ENCODE results near the gene TMEM263. TPM values are rescaled to one million over a fixed set of nuclear protein-coding genes. Genes with fewer than 3 reads are reported as not detected.

TMEM263 gene
- total RNA-seq, 1 donor from 2014 or later, result 26.5 TPM

DNA sequence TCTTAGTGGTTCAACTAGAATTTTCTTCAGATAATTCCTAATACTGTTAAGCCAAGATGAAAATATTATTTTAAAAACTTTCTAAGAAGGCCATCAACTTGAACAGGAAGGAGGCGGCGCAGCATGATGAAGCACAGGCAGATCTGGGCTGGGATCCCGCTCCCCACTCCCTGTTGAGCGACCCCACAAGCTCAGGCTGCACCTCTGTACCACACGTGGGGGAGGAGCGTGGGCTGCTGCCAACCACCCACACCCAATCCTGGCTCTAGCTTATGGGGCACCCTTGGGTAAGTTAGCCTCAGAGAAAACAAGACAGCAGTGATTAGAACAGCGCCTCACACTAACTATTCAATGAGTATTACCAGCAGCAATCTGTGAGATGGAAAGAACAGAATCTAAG is 25.2 kb downstream of the TMEM263 start:
- peaks cover 20% of the 10 kb centered on the region for H3K4me1 ChIP-seq
- H3K9me3 ChIP-seq, result no peaks in the 10 kb centered on the region
- no peak overlapping the region for H3K27ac ChIP-seq
- no peaks in the 10 kb centered on the region for H3K27me3 ChIP-seq (ENCODE audit: low read depth)
- H3K4me3 ChIP-seq, result no peak overlapping the region
- H3K36me3 ChIP-seq, result peaks cover 5% of the 10 kb centered on the region
- intact Hi-C loops (cut with DNase I), result no loop called here
- DNase-seq, result no peak
- no peak for ATAC-seq
- TF ChIP-seq, protein P1, sequence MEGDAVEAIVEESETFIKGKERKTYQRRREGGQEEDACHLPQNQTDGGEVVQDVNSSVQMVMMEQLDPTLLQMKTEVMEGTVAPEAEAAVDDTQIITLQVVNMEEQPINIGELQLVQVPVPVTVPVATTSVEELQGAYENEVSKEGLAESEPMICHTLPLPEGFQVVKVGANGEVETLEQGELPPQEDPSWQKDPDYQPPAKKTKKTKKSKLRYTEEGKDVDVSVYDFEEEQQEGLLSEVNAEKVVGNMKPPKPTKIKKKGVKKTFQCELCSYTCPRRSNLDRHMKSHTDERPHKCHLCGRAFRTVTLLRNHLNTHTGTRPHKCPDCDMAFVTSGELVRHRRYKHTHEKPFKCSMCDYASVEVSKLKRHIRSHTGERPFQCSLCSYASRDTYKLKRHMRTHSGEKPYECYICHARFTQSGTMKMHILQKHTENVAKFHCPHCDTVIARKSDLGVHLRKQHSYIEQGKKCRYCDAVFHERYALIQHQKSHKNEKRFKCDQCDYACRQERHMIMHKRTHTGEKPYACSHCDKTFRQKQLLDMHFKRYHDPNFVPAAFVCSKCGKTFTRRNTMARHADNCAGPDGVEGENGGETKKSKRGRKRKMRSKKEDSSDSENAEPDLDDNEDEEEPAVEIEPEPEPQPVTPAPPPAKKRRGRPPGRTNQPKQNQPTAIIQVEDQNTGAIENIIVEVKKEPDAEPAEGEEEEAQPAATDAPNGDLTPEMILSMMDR (IDR thresholded peaks at IDR 0.05), result no peak

- H3K9me3 ChIP-seq, result no peaks in the 10 kb centered on the region
- H3K4me1 ChIP-seq, result peaks cover 25% of the 10 kb centered on the region
- DNase-seq, result no peak
- peaks cover 5% of the 10 kb centered on the region for H3K36me3 ChIP-seq
- no peaks in the 10 kb centered on the region for H3K27me3 ChIP-seq (ENCODE audit: low read depth)
- peak in 1 of 2 donors; percentile 34 for ATAC-seq
- TF ChIP-seq, protein P1 (IDR thresholded peaks at IDR 0.05), result no peak
- intact Hi-C loops (cut with DNase I), result no loop called here
- no peak overlapping the region for H3K27ac ChIP-seq
- H3K4me3 ChIP-seq, result no peak overlapping the region
Measured at GRCh38 chr12:106981788-106982187, 26.1 kb downstream of the TMEM263 start.

- H3K27ac ChIP-seq, result no peak overlapping the region
- intact Hi-C loops (cut with DNase I), result no loop called here
Measured at GRCh38 chr12:106982229-106982628, 26.5 kb downstream of the TMEM263 start.

DNA sequence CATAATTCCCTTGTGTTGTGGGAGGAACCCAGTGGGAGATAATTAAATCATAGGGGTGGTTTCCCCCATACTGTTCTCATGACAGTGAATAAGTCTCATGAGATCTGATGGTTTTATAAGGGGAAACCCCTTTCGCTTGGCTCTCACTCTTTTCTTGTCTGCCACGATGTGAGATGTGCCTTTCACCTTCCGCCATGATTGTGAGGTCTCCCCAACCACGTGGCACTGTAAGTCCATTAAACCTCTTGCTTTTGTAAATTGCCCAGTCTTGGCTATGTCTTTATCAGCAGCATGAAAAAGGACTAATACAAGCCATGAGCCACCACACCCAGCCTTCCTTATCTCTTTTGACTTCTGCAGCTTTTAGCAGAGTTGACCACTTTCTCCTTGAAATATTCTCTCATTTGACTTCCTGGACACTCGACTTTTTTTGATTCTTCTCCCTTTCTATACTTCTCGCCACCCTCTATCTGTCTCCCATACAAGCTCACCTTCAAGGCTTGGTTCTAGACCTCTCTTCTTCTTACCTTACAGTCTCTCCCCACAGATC is 29.0 kb downstream of the TMEM263 start:
- intact Hi-C loops (cut with DNase I), result no loop called here
- Histone ChIP-seq H3K4me3 (no peak overlapping the region), H3K4me1 (peaks cover 27% of the 10 kb centered on the region), H3K9me3 (no peaks in the 10 kb centered on the region), H3K36me3 (peaks cover 5% of the 10 kb centered on the region), H3K27me3 (ENCODE audit: low read depth) (no peaks in the 10 kb centered on the region), H3K27ac (no peak overlapping the region)
- DNase-seq, result no peak
- TF ChIP-seq, protein P1 (IDR thresholded peaks at IDR 0.05), result no peak
- no peak for ATAC-seq

More at GRCh38 chr12:106982229-106982628, 26.5 kb downstream of the TMEM263 start:
- Histone ChIP-seq H3K9me3 (no peaks in the 10 kb centered on the region), H3K36me3 (peaks cover 5% of the 10 kb centered on the region), H3K4me3 (no peak overlapping the region), H3K4me1 (peaks cover 25% of the 10 kb centered on the region), H3K27me3 (ENCODE audit: low read depth) (no peaks in the 10 kb centered on the region)
- ATAC-seq (no peak), DNase-seq (no peak)
- TF ChIP-seq, protein P1 (IDR thresholded peaks at IDR 0.05), result no peak

DNA sequence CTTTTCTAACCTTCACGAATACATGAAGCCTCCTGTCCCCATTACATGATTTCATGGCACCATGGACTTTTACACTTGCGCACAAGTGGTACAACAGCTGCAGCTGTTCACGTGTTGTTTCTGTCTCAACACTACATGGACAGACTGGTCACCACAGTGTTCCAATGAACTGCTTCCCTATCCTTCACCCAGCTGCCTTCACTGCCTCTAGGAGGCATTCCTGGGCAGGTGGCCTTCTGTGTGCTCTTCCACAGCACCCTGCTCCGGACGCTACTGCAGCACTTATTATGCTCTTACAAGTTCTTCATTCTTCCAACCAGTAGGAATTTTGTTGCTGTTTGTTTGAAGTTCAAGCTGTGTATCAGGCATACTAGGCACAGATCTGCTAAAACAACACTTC is 29.8 kb downstream of the TMEM263 start:
- Histone ChIP-seq H3K4me3 (peak overlapping the region; percentile 81), H3K27me3 (ENCODE audit: low read depth) (no peaks in the 10 kb centered on the region), H3K27ac (no peak overlapping the region), H3K9me3 (no peaks in the 10 kb centered on the region), H3K36me3 (peaks cover 5% of the 10 kb centered on the region), H3K4me1 (peaks cover 27% of the 10 kb centered on the region)
- DNase-seq (no peak), ATAC-seq (no peak)
- intact Hi-C loops (cut with DNase I), result no loop called here
- TF ChIP-seq, protein P1 (IDR thresholded peaks at IDR 0.05), result no peak
